ENCODE results near the gene PAEP. TPM values are rescaled to one million over a fixed set of nuclear protein-coding genes. Genes with fewer than 3 reads are reported as not detected.

The PAEP gene
- total and polyA plus RNA-seq, 7 donors, result not detected

DNA sequence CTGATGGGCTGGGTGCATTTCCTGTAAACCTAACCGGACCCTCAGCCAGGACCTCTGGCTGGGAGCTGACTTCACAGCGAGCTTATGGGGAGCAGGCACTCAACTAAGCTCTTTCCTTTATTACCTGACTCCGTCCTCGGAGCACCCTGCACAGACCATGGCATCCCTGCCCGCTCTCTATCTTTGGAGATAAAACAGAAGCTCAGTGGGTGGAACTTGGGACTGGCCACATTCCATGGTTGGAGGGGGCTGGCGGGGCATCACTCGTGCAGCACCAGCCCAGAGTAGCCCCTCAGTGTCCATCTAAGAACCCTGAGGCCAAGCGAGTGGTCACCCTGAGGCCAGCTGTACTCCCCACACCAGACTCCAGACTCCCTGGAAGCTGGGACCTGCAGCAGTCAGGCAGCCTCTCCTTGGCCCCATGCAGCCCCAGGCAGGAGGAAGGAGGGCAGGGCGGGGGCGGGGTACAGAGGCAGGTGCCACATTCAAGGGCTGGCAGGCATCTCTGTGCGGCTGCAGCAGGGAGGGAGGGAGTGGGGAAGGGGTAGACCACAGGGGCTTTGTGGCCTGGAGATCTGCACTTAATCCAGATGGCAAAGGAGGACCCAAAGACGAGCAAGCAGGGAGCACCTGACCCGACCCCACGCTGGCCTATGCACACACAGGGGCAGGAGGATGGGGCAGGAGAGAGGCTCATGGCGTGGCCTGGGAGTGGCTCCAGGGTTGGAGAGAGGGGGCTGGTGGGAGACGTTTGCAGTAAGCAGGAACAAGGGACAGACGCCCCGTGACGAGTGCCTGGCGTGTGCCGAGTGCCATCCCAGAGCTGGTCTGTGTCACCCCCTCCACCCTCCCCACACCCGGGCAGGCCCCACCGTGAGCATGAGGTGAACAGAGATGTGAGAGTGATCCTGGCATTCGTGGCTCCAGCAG, 51.7 kb downstream of the PAEP start:
- 72 to 76% (median 73%) methylated on average over 23 to 24 of the region's 24 CpGs for WGBS, 3 donors
- H3K9me3 ChIP-seq, result no peaks in the 10 kb centered on the region
- H3K4me3 ChIP-seq, result no peak overlapping the region
- H3K27ac ChIP-seq, result no peak overlapping the region
- H3K4me1 ChIP-seq, result no peaks in the 10 kb centered on the region
- no peak for ATAC-seq
- no peak for TF ChIP-seq CTCF (IDR thresholded peaks at IDR 0.05)
- peaks cover 0 to 44% (median 4%) of the 10 kb centered on the region in 3 donors for H3K27me3 ChIP-seq (ENCODE audit: insufficient read depth in 3 of 3, low read length in 2 of 3)
- no peaks in the 10 kb centered on the region for H3K36me3 ChIP-seq (ENCODE audit: insufficient read depth in 1 of 2, low read depth in 1 of 2)
- intact Hi-C loops (cut with DNase I), result no loop called here
- no peak for DNase-seq

DNA sequence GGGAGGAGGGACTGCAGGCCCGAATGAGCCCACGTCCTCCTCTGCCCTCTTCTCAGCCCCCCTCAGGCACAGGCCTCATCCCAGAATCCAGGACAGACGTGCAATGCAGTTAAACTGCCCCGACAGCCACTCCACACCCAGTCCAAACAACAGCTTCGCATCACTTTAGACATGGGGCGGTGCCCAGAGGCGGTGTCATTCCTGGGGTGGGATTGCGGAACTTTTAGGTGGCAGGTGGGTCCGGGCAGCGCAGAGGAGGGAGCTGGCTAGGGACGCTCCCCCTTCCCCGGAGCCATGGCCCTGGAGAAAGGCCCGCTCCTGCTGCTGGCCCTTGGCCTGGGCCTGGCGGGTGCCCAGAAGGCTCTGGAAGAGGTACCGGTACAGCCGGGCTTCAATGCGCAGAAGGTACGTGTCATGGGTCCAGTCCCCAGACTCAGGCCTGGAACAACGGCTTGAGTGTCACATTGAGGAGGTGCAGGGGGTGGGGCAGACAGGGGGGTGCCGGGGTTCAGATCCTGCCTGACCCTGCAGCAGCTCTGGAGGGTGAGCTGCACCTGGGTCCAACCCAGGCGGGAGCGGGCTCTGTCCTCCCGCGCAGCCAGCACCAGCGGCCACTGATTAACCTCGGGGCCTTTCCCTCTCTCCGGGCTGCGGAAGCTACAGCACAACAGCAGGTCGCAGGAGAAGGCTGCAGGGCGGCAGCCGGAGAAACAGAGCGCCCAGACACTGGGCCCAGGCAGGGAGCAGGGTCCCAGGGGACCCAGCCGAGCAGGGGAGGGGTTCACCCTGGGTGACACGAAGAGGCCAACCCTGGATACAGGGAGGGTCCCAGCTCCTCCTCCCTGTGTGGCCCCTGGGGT, 52.6 kb downstream of the PAEP start:
- peaks cover 0 to 49% (median 4%) of the 10 kb centered on the region in 3 donors for H3K27me3 ChIP-seq (ENCODE audit: insufficient read depth in 3 of 3, low read length in 2 of 3)
- intact Hi-C loops (cut with DNase I), result no loop called here

GRCh38 chr9:135614821-135615665, 53.5 kb downstream of the PAEP start:
- peaks cover 0 to 50% (median 6%) of the 10 kb centered on the region in 3 donors for H3K27me3 ChIP-seq (ENCODE audit: insufficient read depth in 3 of 3, low read length in 2 of 3)
- H3K9me3 ChIP-seq, result no peaks in the 10 kb centered on the region
- TF ChIP-seq CTCF (IDR thresholded peaks at IDR 0.05), result no peak
- DNase-seq (no peak), ATAC-seq (no peak)
- H3K4me1 ChIP-seq, result no peaks in the 10 kb centered on the region
- H3K27ac ChIP-seq, result no peak overlapping the region
- intact Hi-C loops (cut with DNase I), result no loop called here
- H3K36me3 ChIP-seq (ENCODE audit: insufficient read depth in 1 of 2, low read depth in 1 of 2), result no peaks in the 10 kb centered on the region
- 53 to 59% (median 54%) methylated on average over 25 to 29 of the region's 29 CpGs for WGBS, 3 donors
- H3K4me3 ChIP-seq, result no peak overlapping the region

More for the DNA sequence above, 52.6 kb downstream of the PAEP start:
- Histone ChIP-seq H3K9me3 (no peaks in the 10 kb centered on the region), H3K36me3 (ENCODE audit: insufficient read depth in 1 of 2, low read depth in 1 of 2) (no peaks in the 10 kb centered on the region), H3K4me1 (no peaks in the 10 kb centered on the region), H3K4me3 (no peak overlapping the region), H3K27ac (no peak overlapping the region)
- no peak for DNase-seq
- no peak for ATAC-seq
- 67 to 76% (median 70%) methylated on average over 32 to 34 of the region's 34 CpGs for WGBS, 3 donors
- no peak for TF ChIP-seq CTCF (IDR thresholded peaks at IDR 0.05)

Data from psoas muscle (tissue), 8 donors.